NCI-H774 (cell line): ENCODE measurements around the gene PTPRC.

ENCODE experiments used
- DNase-seq: peaks from one replicate; lab custom pipeline; 2025; lab: John Stamatoyannopoulos, UW

The PTPRC gene

DNA sequence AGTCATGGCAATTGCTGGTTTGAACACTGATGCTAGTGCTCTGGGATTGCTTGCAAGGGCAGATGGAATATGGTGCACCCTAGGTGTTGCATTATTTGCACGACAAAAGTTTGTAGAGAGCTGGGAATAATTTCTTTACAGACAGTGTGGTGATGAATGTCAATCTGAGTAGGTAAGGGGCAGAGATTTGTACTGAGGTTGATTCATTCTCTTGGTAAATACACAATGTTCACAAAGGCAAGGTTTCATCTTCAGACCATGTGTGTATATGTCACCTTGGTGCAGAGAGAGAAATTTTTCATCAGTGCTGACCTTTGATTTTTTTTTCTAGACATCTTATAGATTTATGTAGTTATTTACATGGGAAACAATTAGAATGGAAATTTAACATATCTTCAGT lies 5.0 kb downstream of the PTPRC start:
- no peak for DNase-seq

DNA sequence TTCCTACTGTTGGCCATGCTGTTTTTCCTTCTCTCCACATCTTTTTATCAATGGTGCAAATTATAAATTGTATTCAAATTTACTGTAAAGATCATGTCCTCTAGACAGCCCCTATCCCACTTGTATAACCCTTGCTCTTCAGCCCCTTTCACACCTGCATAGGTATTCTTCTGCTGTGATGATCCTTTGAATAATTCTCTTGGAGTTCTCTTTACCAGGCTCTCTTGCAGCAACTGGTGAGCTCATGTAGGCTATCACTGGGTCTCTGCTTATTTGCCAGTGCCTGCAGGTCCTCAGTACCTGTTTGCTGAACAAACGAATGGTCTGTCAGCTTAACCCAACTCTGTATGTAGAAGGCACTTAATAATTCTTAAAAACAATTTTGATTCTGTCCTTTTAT lies 8.2 kb downstream of the PTPRC start:
- no peak for DNase-seq

DNA sequence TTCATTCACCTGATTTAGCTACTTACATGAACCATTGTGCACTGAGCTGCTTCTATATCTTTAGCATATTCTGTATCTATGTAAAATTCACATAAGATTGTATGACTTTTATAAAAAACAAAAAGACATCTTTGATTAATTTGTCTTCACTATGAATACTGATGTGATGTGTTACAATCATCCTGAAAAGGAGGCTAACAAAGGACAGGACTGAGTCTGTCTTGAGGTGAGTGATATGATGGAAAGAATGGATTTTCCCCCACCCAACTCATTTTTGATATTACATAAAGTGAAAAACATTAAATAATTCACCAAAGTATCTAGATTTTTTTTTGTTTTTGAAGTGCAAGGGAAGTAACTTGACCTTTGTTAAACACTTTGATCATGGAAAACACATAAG lies 9.8 kb downstream of the PTPRC start:
- no peak for DNase-seq

DNA sequence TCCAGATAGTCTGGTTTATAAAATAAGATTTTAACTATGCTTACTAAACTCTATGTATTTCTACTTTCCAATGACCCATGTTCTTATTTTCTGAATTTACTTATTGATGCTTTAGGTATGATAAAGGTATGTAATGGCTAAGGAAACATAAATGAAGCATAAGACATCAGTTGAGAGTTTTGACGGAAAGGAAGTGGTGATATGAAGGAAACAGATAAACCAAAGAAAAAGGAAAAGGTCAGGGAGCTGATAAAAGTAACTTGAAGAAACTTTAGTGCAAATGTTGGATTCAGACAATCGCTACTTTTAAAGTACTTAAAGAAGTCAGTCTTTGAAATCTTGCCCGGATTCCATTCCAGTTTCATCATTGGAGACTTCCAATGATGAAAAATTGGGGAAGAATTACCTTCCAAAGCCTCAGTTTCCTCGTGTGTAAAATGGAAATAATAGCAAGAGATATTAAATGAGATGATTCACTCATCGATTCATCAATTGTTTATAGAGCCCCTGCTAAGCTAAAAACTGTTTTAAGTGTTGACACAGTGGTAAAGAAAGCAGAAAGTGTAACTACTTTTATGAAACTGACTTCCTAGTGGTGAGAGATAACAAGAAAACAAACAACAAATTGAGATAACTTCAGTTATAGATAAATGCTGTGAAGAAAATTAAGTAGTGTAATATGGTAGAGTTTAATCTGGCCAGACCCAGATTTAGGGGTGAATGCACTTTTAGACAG lies 10.6 kb downstream of the PTPRC start:
- DNase-seq, result no peak

DNA sequence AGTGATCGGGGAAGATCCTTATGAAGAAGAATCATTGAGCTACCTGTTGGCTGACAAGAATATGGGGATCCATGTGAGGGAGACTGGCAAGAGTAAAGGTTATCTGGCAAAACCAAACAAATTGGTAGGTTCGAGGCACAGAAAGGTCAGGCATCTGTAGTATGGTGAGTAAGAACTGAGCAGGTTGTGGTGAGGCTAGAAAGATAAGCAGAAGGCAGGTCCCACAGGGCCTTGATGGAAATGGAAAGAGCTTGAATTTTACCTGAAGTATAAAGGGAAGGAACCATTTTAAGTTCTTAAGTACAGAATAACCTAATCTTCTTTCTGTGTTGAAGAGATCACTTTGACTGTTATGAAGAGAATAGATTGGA lies 11.1 kb downstream of the PTPRC start:
- no peak for DNase-seq

DNA sequence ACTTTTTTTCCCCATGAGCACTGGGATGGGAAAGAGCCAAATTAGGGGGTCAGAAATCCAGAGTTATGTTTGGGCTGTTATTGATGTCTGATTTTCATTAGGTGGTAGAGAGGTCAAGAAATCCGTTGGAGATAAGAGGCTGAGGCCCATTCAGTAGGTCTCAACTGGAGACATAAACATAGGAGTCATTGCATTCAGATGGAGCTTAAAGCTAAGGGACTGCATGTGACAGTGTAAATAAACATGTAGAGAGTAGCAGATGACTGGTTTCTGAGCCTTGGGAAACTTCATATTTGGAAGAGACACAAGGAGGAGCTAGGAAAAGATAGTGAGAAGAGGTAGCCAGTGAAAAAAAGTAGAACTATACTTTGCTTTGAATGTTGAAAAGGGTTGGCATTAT lies 11.7 kb downstream of the PTPRC start:
- no peak for DNase-seq

DNA sequence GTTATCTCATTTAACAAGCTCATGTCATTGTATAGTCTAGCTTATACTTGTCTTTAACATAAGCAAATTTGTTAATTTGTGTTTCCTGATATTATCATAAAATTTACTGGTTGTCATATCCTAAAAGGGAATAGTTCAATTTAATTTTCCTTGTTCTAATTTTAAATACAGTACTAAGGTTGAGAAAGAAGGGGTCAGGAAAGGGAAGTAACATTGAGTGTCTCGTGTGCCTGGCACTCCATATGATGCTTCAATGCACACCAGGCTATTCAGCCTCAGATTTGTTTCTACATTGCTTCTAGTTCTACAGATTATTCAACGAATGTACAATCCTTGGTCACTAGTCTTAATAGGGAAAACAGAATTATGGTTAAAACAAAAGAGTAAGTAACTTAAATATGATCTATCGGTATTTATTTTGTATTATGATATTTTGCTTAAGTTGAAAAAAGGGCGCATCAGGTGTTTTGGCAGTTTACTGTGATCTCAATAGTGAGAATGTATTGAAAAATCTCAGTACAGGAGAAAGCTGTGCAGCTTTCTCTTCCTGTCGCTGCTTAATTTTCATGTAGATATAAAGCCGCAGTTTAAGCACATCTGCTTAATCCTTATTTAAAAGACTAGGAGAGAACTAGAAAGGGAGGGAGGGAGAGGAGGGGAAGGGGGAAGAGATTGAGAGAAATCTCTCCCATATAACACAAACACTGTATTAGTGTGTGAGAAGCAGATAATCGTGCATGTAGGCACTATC lies 13.0 kb downstream of the PTPRC start:
- DNase-seq, result no peak

DNA sequence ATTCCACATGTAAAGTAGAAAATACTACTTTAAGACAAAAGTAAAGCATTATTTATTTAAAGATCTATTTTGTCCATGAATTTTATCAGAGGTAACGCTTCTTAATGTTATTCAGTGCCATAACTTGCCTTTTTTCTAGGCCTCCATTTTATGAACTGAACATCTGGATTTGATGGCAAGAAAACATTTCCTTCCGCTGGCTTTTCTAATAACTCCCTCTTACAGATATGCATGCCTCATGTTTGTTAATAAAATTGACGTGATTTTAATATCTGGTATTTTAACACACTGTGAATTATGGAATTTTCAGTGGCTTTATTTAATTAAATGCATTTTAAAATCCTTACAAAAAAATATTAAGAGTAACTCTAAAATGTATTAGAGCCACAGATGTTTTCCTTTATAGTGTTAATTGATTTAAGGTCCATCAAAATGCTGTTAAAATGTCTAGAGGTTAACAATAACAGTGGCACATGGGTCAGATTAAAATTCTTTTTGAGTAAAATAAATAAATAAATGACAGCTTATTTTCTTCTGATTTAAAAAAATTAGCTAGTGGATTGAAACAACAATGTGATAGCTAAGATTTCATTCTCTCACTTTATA lies 15.1 kb downstream of the PTPRC start:
- DNase-seq, result no peak

DNA sequence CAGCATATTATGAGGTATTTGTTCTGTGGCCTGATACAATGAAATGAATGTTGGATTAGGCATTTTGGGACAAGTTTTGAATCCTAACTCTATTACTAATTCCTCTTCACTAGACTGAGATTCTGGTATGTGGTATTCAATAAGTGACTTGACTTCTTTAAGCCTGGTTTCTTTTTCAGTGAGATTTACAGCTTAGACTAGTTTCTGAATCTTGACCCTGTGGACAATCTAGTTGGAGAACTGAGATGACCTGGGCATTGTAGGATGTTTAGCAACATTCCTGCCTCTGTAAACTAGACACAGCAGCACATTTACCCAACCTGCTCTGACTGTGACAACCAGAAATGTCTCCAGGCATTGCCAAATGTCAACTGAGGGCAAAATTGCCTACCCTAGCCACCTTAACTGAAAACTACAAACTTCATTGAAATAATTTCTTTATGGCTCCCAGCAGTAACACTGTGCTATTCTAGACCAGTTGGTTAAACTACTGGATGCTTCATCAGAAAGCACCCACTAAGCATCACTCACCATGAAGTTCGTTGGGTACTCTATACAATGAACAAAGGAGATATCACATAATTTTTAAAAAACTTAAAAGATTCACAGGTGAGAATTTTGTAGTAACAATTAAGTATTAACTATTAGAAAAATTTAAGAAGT lies 16.8 kb downstream of the PTPRC start:
- DNase-seq, result no peak

DNA sequence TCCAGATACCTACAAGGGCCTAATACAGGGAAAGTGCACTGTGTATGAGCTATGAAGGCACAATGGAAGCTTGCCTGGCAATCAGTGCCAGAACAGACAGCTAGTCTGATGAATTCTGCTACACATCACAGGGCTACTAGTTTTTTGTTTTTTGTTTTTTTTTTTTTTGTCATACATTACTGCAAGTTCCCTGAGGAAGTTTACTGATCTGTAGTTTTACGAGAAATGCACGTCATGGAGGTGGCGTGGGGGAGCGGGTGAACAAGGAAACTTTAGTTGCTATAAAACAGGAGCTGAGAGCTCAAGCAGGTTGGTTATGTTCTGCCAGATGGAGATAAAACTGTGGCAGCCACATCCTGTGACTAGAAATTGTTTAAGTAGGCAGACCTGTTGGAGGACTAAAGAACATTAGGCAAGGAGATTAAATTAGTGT lies 17.7 kb downstream of the PTPRC start:
- DNase-seq, result no peak

DNA sequence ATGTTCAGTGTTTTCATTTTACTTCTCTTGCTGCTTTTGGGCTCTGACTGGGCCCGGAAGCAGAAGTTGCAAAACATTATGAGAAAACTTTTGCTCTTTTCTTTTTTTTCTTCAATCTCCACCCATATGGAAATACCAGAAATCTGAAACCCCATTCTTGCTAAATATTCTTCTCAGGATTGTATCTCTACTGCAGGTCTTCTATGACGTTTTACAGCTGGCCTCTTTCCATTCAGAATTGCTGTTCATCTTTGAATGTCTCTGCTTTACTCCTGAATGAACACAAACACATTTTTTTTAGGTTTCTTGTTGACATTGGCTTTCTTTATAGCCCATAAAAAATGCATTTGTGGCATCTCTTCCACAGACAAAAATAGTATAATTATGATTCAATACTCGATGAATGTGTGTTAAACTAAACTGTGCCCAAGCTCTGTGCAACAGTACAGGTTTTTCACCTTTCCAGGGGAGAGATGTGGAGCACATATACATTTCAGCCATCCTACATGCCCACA lies 18.8 kb downstream of the PTPRC start:
- DNase-seq, result no peak

DNA sequence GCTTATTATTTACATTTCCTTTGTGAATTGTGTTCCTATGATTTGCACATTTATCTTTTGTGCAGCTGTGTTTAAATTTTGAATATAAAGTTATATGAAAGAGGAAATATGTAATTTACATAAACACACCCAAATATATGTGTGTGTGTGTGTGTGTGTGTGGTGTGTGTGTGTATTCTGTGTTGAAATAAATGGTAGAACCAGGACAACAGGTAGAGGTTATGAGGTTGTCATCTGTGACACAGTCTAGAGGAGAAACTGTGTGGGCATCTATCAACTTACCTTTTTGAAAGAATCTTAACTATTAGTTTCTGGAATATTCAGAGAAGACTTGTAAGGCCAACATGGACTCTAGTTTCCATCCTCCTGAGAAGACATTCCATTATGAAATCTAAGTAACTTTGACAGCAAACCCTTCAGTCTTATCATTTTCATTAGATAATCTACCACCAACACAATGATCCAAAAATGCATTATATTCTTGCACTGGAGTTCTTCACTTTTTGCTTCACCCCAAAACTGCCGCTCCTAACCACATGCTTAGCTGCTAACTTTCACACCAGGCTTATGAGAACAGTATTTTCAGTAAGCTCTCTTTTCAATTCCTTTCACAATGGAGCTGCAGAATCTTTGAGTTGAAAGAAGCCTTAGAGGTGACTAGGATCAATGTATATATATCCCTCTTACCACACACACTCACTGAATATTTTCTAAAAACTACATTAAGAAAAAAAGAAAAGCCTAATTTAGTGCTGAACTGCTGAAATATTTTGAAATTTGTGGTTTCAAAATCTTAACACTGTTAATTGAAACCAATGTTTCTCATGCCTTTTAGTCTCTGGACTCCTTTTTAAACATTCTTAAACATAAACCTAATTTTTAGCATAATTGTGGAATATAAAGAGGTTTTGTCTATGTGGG lies 21.8 kb downstream of the PTPRC start:
- no peak for DNase-seq

DNA sequence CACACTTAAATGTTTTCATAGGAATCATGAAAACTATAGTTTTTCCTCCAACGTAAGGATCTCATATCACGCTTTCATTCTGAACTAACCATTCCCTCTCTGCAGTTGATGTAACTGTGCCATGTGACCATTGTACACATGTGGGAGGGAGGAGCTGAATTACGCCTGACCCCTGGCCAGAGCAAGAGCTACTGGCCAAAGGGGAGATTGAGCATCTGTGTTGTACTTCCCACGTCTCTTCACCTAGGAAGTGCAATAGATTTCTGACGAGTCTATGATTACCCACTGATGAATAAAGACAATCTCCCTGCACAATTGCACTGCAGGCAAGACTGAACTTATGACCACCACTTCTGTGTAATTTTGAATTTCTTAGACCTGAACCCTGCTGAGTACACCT lies 24.0 kb downstream of the PTPRC start:
- no peak for DNase-seq

DNA sequence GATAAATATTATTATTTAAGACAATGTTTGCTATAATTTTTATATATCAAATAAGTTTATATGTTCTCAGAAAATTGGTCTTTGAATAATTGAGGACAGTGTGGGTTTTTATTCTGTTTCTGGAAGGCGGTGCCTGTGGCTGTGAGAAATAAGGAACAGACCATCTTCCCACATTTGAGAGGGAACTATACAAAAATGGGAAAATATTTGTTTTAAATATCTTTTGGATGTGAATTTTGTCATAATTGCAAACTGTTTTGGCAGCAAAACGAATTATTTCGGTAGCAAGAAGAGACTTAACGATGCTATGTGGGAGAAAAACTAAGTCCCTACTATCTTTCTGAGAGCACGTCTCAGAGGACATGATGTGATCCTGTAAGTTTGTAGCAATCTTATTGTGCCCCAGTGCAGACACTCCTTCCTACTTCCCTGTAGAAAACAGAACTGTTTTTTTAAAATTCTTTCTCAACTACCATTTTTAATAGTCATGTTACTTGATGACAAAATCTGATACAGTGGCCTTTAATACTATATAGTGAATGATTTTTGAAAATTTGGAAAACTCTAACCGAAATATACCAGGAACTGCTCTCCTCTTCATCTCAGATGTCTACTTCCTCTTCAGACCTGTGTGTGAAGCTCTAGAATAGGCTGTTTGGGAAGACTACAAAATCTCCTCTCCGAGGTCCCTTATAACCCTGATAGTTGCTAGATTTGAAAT lies 25.4 kb downstream of the PTPRC start:
- DNase-seq, result no peak

DNA sequence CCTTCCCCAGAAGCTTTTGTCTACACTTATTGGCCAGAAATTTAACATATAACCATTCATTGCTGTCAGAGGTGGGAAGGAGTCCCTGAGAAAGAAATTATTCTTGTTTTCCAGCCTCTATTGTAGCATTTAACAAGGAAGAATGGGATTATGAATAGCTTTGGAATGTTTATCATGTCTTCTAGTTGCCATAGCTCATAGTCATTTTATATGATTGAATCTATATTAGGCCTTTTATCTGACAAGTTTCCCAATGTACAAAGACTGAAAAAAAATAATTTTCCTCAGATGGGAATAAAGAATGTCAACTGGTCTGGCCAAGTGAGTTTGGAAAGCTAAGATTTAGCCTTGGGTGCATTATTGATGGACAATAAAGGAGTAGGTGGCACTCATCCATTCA lies 28.3 kb downstream of the PTPRC start:
- DNase-seq, result no peak

DNA sequence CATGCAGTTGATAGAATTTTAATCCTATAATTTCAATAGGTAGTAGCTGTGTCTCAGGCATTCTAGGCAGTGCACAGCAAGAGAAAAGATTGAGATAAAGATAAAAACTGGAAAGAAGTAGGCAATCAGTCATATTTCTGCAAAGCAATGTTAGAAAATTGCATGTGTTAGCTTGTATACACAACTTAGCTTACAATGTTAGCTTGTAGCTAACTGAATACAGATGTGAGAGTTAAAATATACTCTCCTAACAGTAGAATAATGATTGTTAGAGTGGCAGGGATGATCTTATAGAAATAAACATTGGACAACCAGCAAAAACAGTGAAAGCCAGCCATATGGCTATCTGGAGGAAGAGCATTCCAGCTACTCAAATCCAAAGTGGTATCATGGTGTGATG lies 29.0 kb downstream of the PTPRC start:
- no peak for DNase-seq

DNA sequence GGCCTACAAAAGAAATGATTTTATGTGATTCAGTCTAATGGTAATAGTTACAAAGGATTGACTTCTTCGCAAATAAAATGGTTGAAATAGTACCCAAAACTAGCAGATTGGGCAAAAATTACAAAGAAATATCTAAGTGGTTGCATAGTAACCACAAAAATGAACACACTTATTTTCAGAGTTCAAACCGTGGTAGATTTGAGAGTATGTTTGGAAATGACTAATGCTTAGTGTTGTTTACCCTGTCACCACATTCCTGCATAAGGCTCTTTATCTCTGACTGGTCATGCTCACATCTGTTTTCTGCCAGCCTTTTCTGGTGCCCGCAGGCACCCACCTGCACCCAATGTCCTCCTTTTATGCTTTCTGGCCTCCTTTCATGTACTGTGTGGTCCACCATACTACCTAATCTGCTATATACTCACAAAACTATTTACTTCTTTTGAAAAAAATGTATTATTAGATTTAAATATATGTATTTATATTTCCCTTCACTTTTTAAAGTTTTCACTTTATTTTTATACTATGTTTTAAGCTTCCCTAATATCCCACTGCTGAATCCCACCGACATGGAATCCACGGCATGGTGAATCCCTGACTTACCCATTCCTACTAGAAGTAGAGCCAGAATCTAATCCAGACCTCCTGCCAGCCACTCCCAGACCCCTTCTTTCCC lies 30.3 kb downstream of the PTPRC start:
- no peak for DNase-seq

DNA sequence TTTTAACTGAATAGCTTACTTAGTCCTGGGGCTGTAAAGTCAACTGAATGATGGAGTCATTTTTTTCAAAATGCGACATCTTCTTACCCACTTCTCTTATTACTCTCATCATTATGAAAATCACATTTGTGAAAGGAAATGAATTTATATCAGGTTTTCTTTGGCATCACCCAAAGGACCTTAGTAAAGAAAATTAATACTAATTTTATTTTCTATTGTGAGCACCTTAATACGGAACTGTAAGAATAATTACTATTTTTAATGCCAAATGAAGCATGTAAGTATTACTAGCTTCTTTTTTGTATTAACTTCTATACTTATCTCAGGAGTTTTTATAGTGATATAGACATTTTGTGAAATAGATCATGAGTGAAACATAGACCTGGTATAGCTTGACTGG lies 30.9 kb downstream of the PTPRC start:
- no peak for DNase-seq

DNA sequence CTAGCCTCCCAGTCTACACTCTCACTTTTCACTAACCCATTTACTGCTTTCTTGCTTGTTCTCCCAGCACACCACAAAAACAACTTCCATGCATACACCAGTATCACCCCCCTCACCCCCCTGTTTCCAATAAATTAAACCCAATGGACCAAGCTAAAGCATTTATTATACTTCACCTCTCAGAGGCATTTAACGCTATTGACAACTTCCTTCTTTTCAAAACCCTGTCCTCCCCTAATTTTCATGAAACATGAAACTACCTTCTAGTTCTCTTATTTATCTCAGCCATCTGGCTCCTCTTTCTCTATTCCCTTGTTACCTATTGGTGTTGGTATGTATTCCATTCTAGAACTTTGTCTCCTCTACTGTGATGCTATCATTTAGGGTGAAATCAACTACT lies 32.3 kb downstream of the PTPRC start:
- no peak for DNase-seq

DNA sequence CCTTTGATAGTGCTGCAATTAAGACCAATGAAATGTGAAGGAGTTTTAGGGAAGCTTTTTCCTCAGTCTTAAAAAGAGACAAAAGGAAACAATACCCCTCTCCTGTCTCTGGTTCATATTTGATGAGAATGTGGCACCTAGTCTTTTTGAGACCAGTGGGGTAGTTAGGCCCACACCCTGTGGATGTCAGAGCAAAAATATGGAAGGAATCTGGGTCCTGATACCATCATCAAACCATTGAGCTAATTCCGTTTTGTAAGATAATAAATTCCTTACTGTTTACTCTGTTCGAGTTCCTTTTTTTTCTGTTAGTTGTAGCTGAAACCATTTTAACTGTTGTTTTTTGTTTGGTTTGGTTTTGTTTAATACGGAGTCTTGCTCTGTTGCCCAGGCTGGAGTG lies 33.3 kb downstream of the PTPRC start:
- DNase-seq, result no peak
